Glutamatergic neuron (in vitro differentiated cells): ENCODE results near the gene BMP8B. TPM values are rescaled to one million over a fixed set of nuclear protein-coding genes. Genes with fewer than 3 reads are reported as not detected.
"Not testable (repeated sequence)": the region's sequence is repeated elsewhere in the genome, so short reads cannot be mapped to it uniquely, and the experiment has no call there.

Source experiments
- DNase-seq: peaks from one replicate; pipeline ENCODE4 v3.0.0; 2022
- H3K27ac Mint-ChIP-seq: one replicate; pipeline ENCODE4 v1.8.0; 2020; ENCODE audit warnings: mild to moderate bottlenecking, mixed read lengths, inconsistent platforms; ENCODE audit not compliant: unreplicated experiment
- H3K27me3 Mint-ChIP-seq: one replicate; pipeline ENCODE4 v1.8.0; 2020; ENCODE audit warnings: mild to moderate bottlenecking, moderate library complexity, mixed read lengths, inconsistent platforms; ENCODE audit not compliant: unreplicated experiment
- H3K36me3 Mint-ChIP-seq: one replicate; pipeline ENCODE4 v1.8.0; 2020; ENCODE audit warnings: mild to moderate bottlenecking, mixed read lengths, inconsistent platforms; ENCODE audit not compliant: unreplicated experiment
- H3K4me1 Mint-ChIP-seq: one replicate; pipeline ENCODE4 v1.8.0; 2020; ENCODE audit warnings: mild to moderate bottlenecking, low read depth, mixed read lengths, inconsistent platforms; ENCODE audit not compliant: unreplicated experiment
- H3K4me3 Mint-ChIP-seq: one replicate; pipeline ENCODE4 v1.8.0; 2020; ENCODE audit warnings: mild to moderate bottlenecking, mixed read lengths, inconsistent platforms; ENCODE audit not compliant: unreplicated experiment
- H3K9me3 Mint-ChIP-seq: one replicate; pipeline ENCODE4 v1.8.0; 2020; ENCODE audit warnings: mild to moderate bottlenecking, moderate library complexity, mixed read lengths, inconsistent platforms; ENCODE audit not compliant: unreplicated experiment
- CTCF ChIP-seq: fragments of 200-600 bp; sonication (generic); IDR thresholded peaks from one replicate; pipeline ENCODE4 v1.5.0; 2021; ENCODE audit not compliant: partially characterized antibody, unreplicated experiment
- total RNA-seq: library from RNA; stranded (reverse); fragmentation: NEBNext Ultra II Directional; extraction: Animal tissue kit (Norgen Biotek cat#: 25700); gene quantifications from one replicate; pipeline ENCODE4 v1.2.1, GENCODE V29; 2021; ENCODE audit not compliant: unreplicated experiment

Gene BMP8B
- total RNA-seq, 1 donor from 2014 or later: 0.12 TPM

- H3K4me3 Mint-ChIP-seq: no peak overlapping the region
- no peaks in the 10 kb centered on the region for H3K4me1 Mint-ChIP-seq
- no peak overlapping the region for H3K27ac Mint-ChIP-seq
- H3K9me3 Mint-ChIP-seq: no peaks in the 10 kb centered on the region
- DNase-seq: peak; percentile 89
- peak; percentile 90 for TF ChIP-seq CTCF
- peaks cover 3% of the 10 kb centered on the region for H3K36me3 Mint-ChIP-seq
- peaks cover 2% of the 10 kb centered on the region for H3K27me3 Mint-ChIP-seq
Observed at GRCh38 chr1:39799770-39800470, 11.3 kb upstream of the BMP8B start.

GRCh38 chr1:39798859-39799769 lies 10.4 kb upstream of the BMP8B start:
- not testable (repeated sequence) for H3K36me3 Mint-ChIP-seq, H3K27ac Mint-ChIP-seq, H3K9me3 Mint-ChIP-seq, H3K4me1 Mint-ChIP-seq, H3K27me3 Mint-ChIP-seq, H3K4me3 Mint-ChIP-seq
- DNase-seq: peak; percentile 50

GRCh38 chr1:39795651-39796050 lies 7.0 kb upstream of the BMP8B start:
- TF ChIP-seq CTCF: no peak
- Mint-ChIP-seq H3K4me1 (no peaks in the 10 kb centered on the region), H3K27ac (no peak overlapping the region), H3K36me3 (no peaks in the 10 kb centered on the region), H3K4me3 (no peak overlapping the region), H3K27me3 (peaks cover 7% of the 10 kb centered on the region), H3K9me3 (no peaks in the 10 kb centered on the region)
- DNase-seq: no peak

DNA sequence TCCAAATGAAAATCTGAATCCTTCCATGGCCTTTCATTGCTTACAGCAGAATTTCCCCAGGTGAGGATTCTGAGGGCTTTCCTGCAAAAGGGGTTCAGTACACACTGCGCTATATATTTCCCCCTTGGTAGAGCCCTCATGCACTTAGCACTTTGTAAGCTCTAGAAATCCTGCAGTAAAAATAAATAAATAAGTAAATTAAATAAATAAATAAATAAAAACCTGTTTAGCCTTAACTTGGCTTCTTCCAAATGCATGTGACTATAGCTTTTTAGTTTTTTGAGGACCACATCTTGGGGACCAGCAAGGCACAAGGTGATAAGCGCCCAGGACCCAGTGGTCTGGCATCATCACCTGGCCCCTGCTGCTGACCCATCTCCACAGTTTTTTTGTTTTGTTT lies 3.2 kb upstream of the BMP8B start:
- no peak for TF ChIP-seq CTCF
- Mint-ChIP-seq H3K27ac (no peak overlapping the region), H3K36me3 (no peaks in the 10 kb centered on the region), H3K4me3 (no peak overlapping the region), H3K27me3 (peaks cover 14% of the 10 kb centered on the region), H3K4me1 (no peaks in the 10 kb centered on the region), H3K9me3 (no peaks in the 10 kb centered on the region)
- no peak for DNase-seq

GRCh38 chr1:39789571-39790110 lies 976 bp upstream of the BMP8B start:
- H3K4me3 Mint-ChIP-seq: peak overlapping the region; percentile 28
- no peaks in the 10 kb centered on the region for H3K9me3 Mint-ChIP-seq
- no peak for DNase-seq
- no peaks in the 10 kb centered on the region for H3K4me1 Mint-ChIP-seq
- TF ChIP-seq CTCF: no peak
- peaks cover 18% of the 10 kb centered on the region for H3K27me3 Mint-ChIP-seq
- no peak overlapping the region for H3K27ac Mint-ChIP-seq
- no peaks in the 10 kb centered on the region for H3K36me3 Mint-ChIP-seq
